T47D (cell line): ENCODE data around the gene KRTAP10-11.
"Not testable (repeated sequence)": the region's sequence is repeated elsewhere in the genome, so short reads cannot be mapped to it uniquely, and the experiment has no call there.

ENCODE experiments used
- DNase-seq, 2 experiments: peaks; one replicate each; pipeline versions ENCODE4 v3.0.0 to v3.0.0-alpha.2; 2011 to 2012; ENCODE audit warnings: low read depth in 1 of 2, low spot score in 1 of 2
- JUND ChIP-seq: IDR thresholded peaks from 2 replicates; pipeline ENCODE4 v1.6.1; 2012; ENCODE audit warnings: low read depth
- in situ Hi-C: cut with HindIII; loops from 2 replicates; pipeline ENCODE4 v1.10.0; 2016; ENCODE audit warnings: low sequenced_read_pairs, low pct_unique_long_range_greater_than_20kb

KRTAP10-11 gene

GRCh38 chr21:44654576-44655175 lies 8.5 kb downstream of the KRTAP10-11 start, which contains the start of gene KRTAP12-4:
Gene KRTAP12-4 (minus strand): TSS chr21:44654659. CDS start chr21:44654614, 45 bp downstream.
- no peak for DNase-seq
- no peak for TF ChIP-seq JUND
- in situ Hi-C loops: no loop called here

- no peak for DNase-seq
- in situ Hi-C loops: no loop called here
- no peak for TF ChIP-seq JUND
These were observed 10.7 kb downstream of the KRTAP10-11 start for GRCh38 chr21:44656868-44657267.

GRCh38 chr21:44657635-44658540 lies 11.7 kb downstream of the KRTAP10-11 start, which contains the start of gene KRTAP12-3:
Gene KRTAP12-3 (plus strand): TSS chr21:44657932. CDS start chr21:44657980, 48 bp downstream.
- no peak for TF ChIP-seq JUND
- in situ Hi-C loops: no loop called here

GRCh38 chr21:44658541-44658910 lies 12.3 kb downstream of the KRTAP10-11 start:
- DNase-seq: no peak
- TF ChIP-seq JUND: no peak
- in situ Hi-C loops: no loop called here

More at GRCh38 chr21:44657635-44658540, 11.7 kb downstream of the KRTAP10-11 start, which contains the start of gene KRTAP12-3:
- no peak for DNase-seq

- in situ Hi-C loops: no loop called here
- no peak for DNase-seq
- no peak for TF ChIP-seq JUND
These were observed 12.8 kb downstream of the KRTAP10-11 start for GRCh38 chr21:44658913-44659595.

- in situ Hi-C loops, DNase-seq: not testable (repeated sequence)
These were observed 15.4 kb downstream of the KRTAP10-11 start for GRCh38 chr21:44661567-44661966.

GRCh38 chr21:44664691-44665090 lies 18.5 kb downstream of the KRTAP10-11 start:
- in situ Hi-C loops: no loop called here
- no peak for DNase-seq
- TF ChIP-seq JUND: no peak

- in situ Hi-C loops: no loop called here
- no peak for DNase-seq
- no peak for TF ChIP-seq JUND
These were observed 20.4 kb downstream of the KRTAP10-11 start, which contains the start of gene KRTAP12-2 for GRCh38 chr21:44666401-44667320. Gene KRTAP12-2 (minus strand): TSS chr21:44666927. CDS start chr21:44666886, 41 bp downstream.

GRCh38 chr21:44667612-44668011 lies 21.4 kb downstream of the KRTAP10-11 start:
- DNase-seq: no peak
- in situ Hi-C loops: no loop called here
- TF ChIP-seq JUND: no peak

GRCh38 chr21:44670642-44671432 lies 24.6 kb downstream of the KRTAP10-11 start:
- in situ Hi-C loops: no loop called here
- no peak for TF ChIP-seq JUND
- DNase-seq: no peak

- TF ChIP-seq JUND: no peak
- in situ Hi-C loops: no loop called here
- no peak for DNase-seq
These were observed 25.7 kb downstream of the KRTAP10-11 start for GRCh38 chr21:44671911-44672310.
